HepG2 (cell line): ENCODE data around the gene MEF2D. TPM values are rescaled to one million over a fixed set of nuclear protein-coding genes. Genes with fewer than 3 reads are reported as not detected.

Experiments
- ATAC-seq: fragments of 200-7000 bp; cut with Tn5 transposase; 3 replicates; pipeline ENCODE4 v1.9.1; 2020; ENCODE audit warnings: mild to moderate bottlenecking, moderate library complexity
- BruUV-seq: library from RNA; stranded (reverse); fragments of 400-500 nt; replicated peaks from 2 replicates; lab custom pipeline; 2021; lab: Mats Ljungman, UMichigan
- CTCF ChIA-PET: fragments of 300-600 bp; formaldehyde crosslinking; extraction: SDS; loops from one replicate; lab custom pipeline; 2021; ENCODE audit warnings: low total read pairs, inconsistent platforms, low intra/inter-chr PET ratio; lab: Yijun Ruan, JAX
- POLR2A ChIA-PET: fragments of 350-600 bp; sonication (Branson Sonifier 250); formaldehyde crosslinking; loops from one replicate; lab custom pipeline; 2020; ENCODE audit warnings: antibody characterized with exemption, inconsistent platforms; lab: Yijun Ruan, JAX
- DNase-seq: peaks from one replicate; pipeline ENCODE4 v3.0.0-alpha.2; 2015; ENCODE audit warnings: low spot score
- FAIRE-seq: peaks from 3 replicates; lab custom pipeline; 2011; peaks lifted over from hg19 to GRCh38; lab: Jason Lieb, UNC
- H2AFZ ChIP-seq: one replicate; pipeline ENCODE4 v1.6.1; 2011; ENCODE audit warnings: low read length, inconsistent platforms
- H3K27ac ChIP-seq: fragments of 300-600 bp; 3 replicates; pipeline ENCODE4 v1.8.0; 2011; ENCODE audit warnings: mixed run types, mild to moderate bottlenecking, mixed read lengths, low read length, inconsistent platforms; ENCODE audit not compliant: insufficient read depth; ENCODE audit errors: extremely low read length
- H3K27me3 ChIP-seq, 2 experiments: fragments of 200-600 bp in 1 of 2; 2 replicates in 1 of 2; 3 replicates in 1 of 2; pipeline versions ENCODE4 v1.6.0 to v1.8.0; 2011; ENCODE audit warnings: low read length in 2 of 2, mild to moderate bottlenecking in 2 of 2, moderate library complexity in 2 of 2, inconsistent platforms in 1 of 2; ENCODE audit not compliant: insufficient read depth in 2 of 2, control insufficient read depth in 1 of 2
- H3K36me3 ChIP-seq, 2 experiments: fragments of 200-600 bp in 1 of 2; replicated peaks in 1 of 2; 2 replicates in 1 of 2; 3 replicates in 1 of 2; pipeline versions ENCODE4 v1.5.1 to v1.8.0; 2011; ENCODE audit warnings: low read length in 2 of 2, inconsistent platforms in 1 of 2; ENCODE audit not compliant: insufficient read depth in 2 of 2, control insufficient read depth in 1 of 2
- H3K4me1 ChIP-seq: 2 replicates; pipeline ENCODE4 v1.5.1; 2012; ENCODE audit warnings: low read length, inconsistent platforms; ENCODE audit not compliant: insufficient read depth
- H3K4me2 ChIP-seq: 2 replicates; pipeline ENCODE4 v1.6.0; 2011; ENCODE audit warnings: low read depth, low read length, inconsistent platforms
- H3K4me3 ChIP-seq, 3 experiments: fragments of 200-600 bp in 1 of 3; sonication (generic), shearing (Covaris generic) in 1 of 3; replicated peaks in 1 of 3; 2 replicates each; pipeline ENCODE4 v1.5.1; 2011 to 2016; ENCODE audit warnings: low read length in 3 of 3, inconsistent platforms in 2 of 3, low read depth in 2 of 3, mild to moderate bottlenecking in 2 of 3, control low read depth in 1 of 3, mixed read lengths in 1 of 3; ENCODE audit not compliant: insufficient read depth in 1 of 3
- H3K79me2 ChIP-seq: one replicate; pipeline ENCODE4 v1.6.1; 2011; ENCODE audit warnings: low read length, inconsistent platforms; ENCODE audit not compliant: insufficient read depth
- H3K9ac ChIP-seq: 2 replicates; pipeline ENCODE4 v1.6.0; 2011; ENCODE audit warnings: mild to moderate bottlenecking, low read depth, low read length, inconsistent platforms; ENCODE audit not compliant: insufficient read depth
- H3K9me3 ChIP-seq: 2 replicates; pipeline ENCODE4 v1.5.1; 2012; ENCODE audit warnings: mild to moderate bottlenecking, low read length
- H4K20me1 ChIP-seq: 2 replicates; pipeline ENCODE4 v1.6.0; 2011; ENCODE audit warnings: inconsistent platforms, mild to moderate bottlenecking, low read length, moderate library complexity; ENCODE audit not compliant: insufficient read depth
- AFF4 ChIP-seq: sonication (generic); formaldehyde crosslinking; IDR thresholded peaks from 2 replicates; pipeline ENCODE4 v1.4.0; 2020; ENCODE audit warnings: missing genetic modification reagents
- EZH2 ChIP-seq: conservative IDR thresholded peaks from 2 replicates; pipeline ENCODE4 v1.6.1; 2012; ENCODE audit warnings: mild to moderate bottlenecking, low read depth, low read length, moderate library complexity
- SRSF9 ChIP-seq: fragments of 200-400 bp; formaldehyde crosslinking; IDR thresholded peaks from 2 replicates; pipeline ENCODE4 v1.6.1; 2018; ENCODE audit warnings: borderline replicate concordance, mild to moderate bottlenecking, low read depth, low read length; ENCODE audit not compliant: insufficient read depth, poor library complexity, severe bottlenecking
- ZNF207 ChIP-seq: fragments of 450-650 bp; IDR thresholded peaks from 2 replicates; pipeline ENCODE4 v1.6.1; 2016; ENCODE audit warnings: antibody characterized with exemption, borderline replicate concordance
- ZNF318 ChIP-seq: sonication (generic); formaldehyde crosslinking; IDR thresholded peaks from 2 replicates; pipeline ENCODE4 v1.4.0; 2020; ENCODE audit warnings: mild to moderate bottlenecking, missing genetic modification reagents
- ZNF530 ChIP-seq: sonication (generic); formaldehyde crosslinking; IDR thresholded peaks from 2 replicates; pipeline ENCODE4 v1.5.0; 2020; ENCODE audit warnings: low read depth, mild to moderate bottlenecking, missing genetic modification reagents
- ZUFSP ChIP-seq: sonication (generic); formaldehyde crosslinking; IDR thresholded peaks from 2 replicates; pipeline ENCODE4 v1.9.0; 2021; ENCODE audit warnings: missing genetic modification reagents, mild to moderate bottlenecking, borderline replicate concordance
- WGBS: methylation state at CpG from one replicate; pipeline ENCODE4 v1.1.6; 2017; ENCODE audit warnings: low lambda C conversion rate; 5-methylcytosine and 5-hydroxymethylcytosine counted together
- in situ Hi-C: cut with HindIII; loops from 2 replicates; pipeline ENCODE4 v1.10.0; 2017; ENCODE audit warnings: low pct_unique_long_range_greater_than_20kb; ENCODE audit not compliant: extremely low pct_ligation_motif_present
- intact Hi-C: fragments of 100-400 bp; cut with micrococcal nuclease; formaldehyde crosslinking; loops from one replicate; pipeline ENCODE4 v1.10.0; 2022; ENCODE audit not compliant: unreplicated experiment
- polyA plus RNA-seq, 8 experiments: library from polyadenylated mRNA; depleted of rRNA in 3 of 8; stranded (reverse) in 7 of 8; unstranded in 1 of 8; fragments of >200 nt; fragmentation: Illumina TruSeq in 4 of 8; extraction: Trizol in 4 of 8; gene quantifications; 2 replicates each; pipeline versions ENCODE4 v1.2.1 to v1.2.3, GENCODE V29; 2011 to 2016; ENCODE audit warnings: low read depth in 4 of 8, missing spikeins in 1 of 8, mixed read lengths in 1 of 8; ENCODE audit not compliant: insufficient read depth in 1 of 8
- total RNA-seq, 5 experiments: library from RNA; depleted of rRNA; stranded (reverse); fragments of >200 nt; fragmentation: Illumina TruSeq; extraction: Trizol; gene quantifications; 2 replicates each; pipeline ENCODE4 v1.2.3, GENCODE V29; 2016; ENCODE audit warnings: low read depth in 1 of 5

The MEF2D gene
- total and polyA plus RNA-seq, 2 of the 13 experiments (the other 11 are each of a cell fraction or from before 2014, with no cell fraction given), result 1.6 to 3.9 TPM

- no peak overlapping the region for H3K9ac ChIP-seq
- ChIA-PET CTCF (no interaction called here), POLR2A (interaction anchor here (0.6 kb wide), 2 partner anchors 24 to 75 kb away, joined by 3 read pairs; no protein-coding TSS in a partner anchor)
- no peak overlapping the region for H2AFZ ChIP-seq
- intact Hi-C loops (no loop called here), in situ Hi-C loops (no loop called here)
- DNase-seq, result no peak
- 3% methylated on average over 3 of the region's 3 CpGs for WGBS
- no peaks in the 10 kb centered on the region for H3K36me3 ChIP-seq
- H4K20me1 ChIP-seq, result no peaks in the 10 kb centered on the region
- H3K27me3 ChIP-seq, result peaks cover 13 to 90% of the 10 kb centered on the region in 2 experiments; a peak in 4 of 5 replicates
- H3K4me2 ChIP-seq, result no peak overlapping the region
- no TSS peak for BruUV-seq
- no peak overlapping the region for H3K4me3 ChIP-seq
- no peak for ATAC-seq
- no peak overlapping the region for H3K27ac ChIP-seq
- FAIRE-seq, result no peak
- no peaks in the 10 kb centered on the region; the same call in 1 of the 2 replicates for H3K4me1 ChIP-seq
- H3K79me2 ChIP-seq, result no peaks in the 10 kb centered on the region
- H3K9me3 ChIP-seq, result no peaks in the 10 kb centered on the region
- no peak for TF ChIP-seq SRSF9
- no peak for TF ChIP-seq EZH2
- TF ChIP-seq AFF4 (CRISPR knock-in tag), result no peak
- TF ChIP-seq ZNF530 (CRISPR knock-in tag), result no peak
- TF ChIP-seq ZUFSP (CRISPR knock-in tag), result no peak
- no peak for TF ChIP-seq ZNF318 (CRISPR knock-in tag)
- TF ChIP-seq ZNF207, result no peak
These were observed 69.7 kb downstream of the MEF2D start for GRCh38 chr1:156430866-156431265.
